ENCODE measurements around the gene CSNK2A3.

DNA sequence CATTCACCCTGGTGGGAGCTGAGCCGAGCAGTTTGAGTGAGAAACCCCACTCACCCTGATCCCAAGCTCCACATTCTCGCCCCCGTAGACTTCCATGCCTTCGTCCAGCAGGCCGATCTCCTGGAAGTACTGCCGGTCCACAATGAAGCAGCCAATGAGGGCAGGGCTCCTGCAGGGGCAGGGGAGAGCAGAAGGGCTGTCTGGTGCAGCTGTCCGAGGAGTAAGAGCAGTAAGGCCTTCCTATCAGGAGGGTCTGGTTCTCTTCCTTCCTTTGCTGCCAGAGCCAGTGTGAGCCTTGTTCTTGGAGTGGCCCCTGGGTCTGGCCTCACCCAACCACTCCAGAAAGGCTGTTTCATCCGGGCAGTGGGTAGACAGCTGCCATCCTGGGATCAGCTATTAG lies 19.4 kb upstream of the CSNK2A3 start:
- no peak for TF ChIP-seq CTCF (conservative IDR thresholded peaks at IDR 0.05; ENCODE audit: low read depth, low read length)
- TF ChIP-seq EZH2 (IDR thresholded peaks at IDR 0.05; ENCODE audit: low read length, unreplicated experiment): no peak
